ENCODE measurements around the gene FARP1.
A peak's percentile ranks its signal among the peaks of the same experiment; 100 is the strongest.

FARP1 gene

GRCh38 chr13:98339684-98340425 lies 197.0 kb downstream of the FARP1 start:
- no peak for DNase-seq

- DNase-seq = no peak
These were observed 200.1 kb downstream of the FARP1 start for GRCh38 chr13:98342953-98343352.

GRCh38 chr13:98343461-98343860 lies 200.6 kb downstream of the FARP1 start:
- no peak for DNase-seq

- no peak for DNase-seq
These were observed 201.5 kb downstream of the FARP1 start for GRCh38 chr13:98344392-98344791.

- no peak for DNase-seq
These were observed 202.4 kb downstream of the FARP1 start for GRCh38 chr13:98345107-98345935.

GRCh38 chr13:98346904-98347636 lies 204.2 kb downstream of the FARP1 start:
- no peak for DNase-seq

- DNase-seq = no peak
These were observed 204.9 kb downstream of the FARP1 start for GRCh38 chr13:98347756-98348155.

GRCh38 chr13:98348466-98349200 lies 205.7 kb downstream of the FARP1 start:
- no peak for DNase-seq

- DNase-seq = no peak
These were observed 206.9 kb downstream of the FARP1 start for GRCh38 chr13:98349731-98350305.

- no peak for DNase-seq
These were observed 207.9 kb downstream of the FARP1 start for GRCh38 chr13:98350746-98351330.

- DNase-seq = no peak
These were observed 208.7 kb downstream of the FARP1 start for GRCh38 chr13:98351636-98352035.

- no peak for DNase-seq
These were observed 209.3 kb downstream of the FARP1 start for GRCh38 chr13:98352226-98352625.

- DNase-seq = no peak
These were observed 210.9 kb downstream of the FARP1 start for GRCh38 chr13:98353750-98354149.

- DNase-seq = no peak
These were observed 216.0 kb downstream of the FARP1 start for GRCh38 chr13:98358937-98359336.

- no peak for DNase-seq
These were observed 217.7 kb downstream of the FARP1 start for GRCh38 chr13:98360545-98360944.

GRCh38 chr13:98363326-98363725 lies 220.4 kb downstream of the FARP1 start:
- DNase-seq = no peak

GRCh38 chr13:98364179-98364578 lies 221.3 kb downstream of the FARP1 start:
- no peak for DNase-seq

- peak; percentile 10 for DNase-seq
These were observed 221.8 kb downstream of the FARP1 start for GRCh38 chr13:98364647-98365046.

GRCh38 chr13:98365302-98365701 lies 222.4 kb downstream of the FARP1 start:
- DNase-seq = peak; percentile 63

GRCh38 chr13:98366010-98366409 lies 223.1 kb downstream of the FARP1 start:
- no peak for DNase-seq

GRCh38 chr13:98366443-98366842 lies 223.5 kb downstream of the FARP1 start:
- DNase-seq = no peak

- DNase-seq = no peak
These were observed 224.1 kb downstream of the FARP1 start for GRCh38 chr13:98366959-98367358.

Data from NCI-H2171 treated with DMSO at 0.1 percent for 48 hours (cell line).